SIG-M5 (cell line): Measurements from ENCODE around the gene ZNF143.
"Not testable (repeated sequence)": the region's sequence is repeated elsewhere in the genome, so short reads cannot be mapped to it uniquely, and the experiment has no call there.

Experiments used
- DNase-seq: peaks from one replicate; lab custom pipeline; 2025; lab: John Stamatoyannopoulos, UW

Gene ZNF143

GRCh38 chr11:9498457-9499078 lies 37.8 kb downstream of the ZNF143 start:
- no peak for DNase-seq

- DNase-seq: no peak
Observed at GRCh38 chr11:9506489-9507276, 45.9 kb downstream of the ZNF143 start.

GRCh38 chr11:9507277-9507580 lies 46.4 kb downstream of the ZNF143 start:
- no peak for DNase-seq

- no peak for DNase-seq
Observed at GRCh38 chr11:9509041-9509440, 48.2 kb downstream of the ZNF143 start.

- no peak for DNase-seq
Observed at GRCh38 chr11:9512370-9513019, 51.7 kb downstream of the ZNF143 start.

GRCh38 chr11:9514576-9514975 lies 53.8 kb downstream of the ZNF143 start:
- DNase-seq: not testable (repeated sequence)

- no peak for DNase-seq
Observed at GRCh38 chr11:9516113-9516512, 55.3 kb downstream of the ZNF143 start.

- DNase-seq: no peak
Observed at GRCh38 chr11:9518835-9519410, 58.1 kb downstream of the ZNF143 start.

- DNase-seq: no peak
Observed at GRCh38 chr11:9524001-9524400, 63.2 kb downstream of the ZNF143 start.

GRCh38 chr11:9525116-9525515 lies 64.3 kb downstream of the ZNF143 start:
- DNase-seq: no peak

- DNase-seq: no peak
Observed at GRCh38 chr11:9527481-9528135, 66.8 kb downstream of the ZNF143 start.

GRCh38 chr11:9528136-9528501 lies 67.3 kb downstream of the ZNF143 start:
- DNase-seq: no peak

- DNase-seq: no peak
Observed at GRCh38 chr11:9528573-9529333, 67.9 kb downstream of the ZNF143 start.

- DNase-seq: no peak
Observed at GRCh38 chr11:9529334-9529650, 68.5 kb downstream of the ZNF143 start.

GRCh38 chr11:9530020-9530621 lies 69.3 kb downstream of the ZNF143 start:
- DNase-seq: no peak

GRCh38 chr11:9530901-9531625 lies 70.3 kb downstream of the ZNF143 start:
- no peak for DNase-seq

GRCh38 chr11:9533058-9533457 lies 72.2 kb downstream of the ZNF143 start:
- no peak for DNase-seq

GRCh38 chr11:9533736-9534473 lies 73.1 kb downstream of the ZNF143 start:
- no peak for DNase-seq

- DNase-seq: peak; percentile 48
Observed at GRCh38 chr11:9535189-9535781, 74.5 kb downstream of the ZNF143 start.

- DNase-seq: no peak
Observed at GRCh38 chr11:9538548-9538947, 77.7 kb downstream of the ZNF143 start.
